Ammon's horn (tissue), 1 donor: Measurements from ENCODE around the gene GRM8.

Experiments used
- DNase-seq: peaks from one replicate; pipeline ENCODE4 v3.0.0-alpha.2; 2016; ENCODE audit warnings: low spot score

Gene GRM8

GRCh38 chr7:127252778-127253280 is at the start of gene GRM8:
TSS of gene GRM8 (minus strand) at chr7:127252941.
- DNase-seq, result peak; percentile 41

GRCh38 chr7:127290801-127291361 is 38.1 kb upstream of the GRM8 start:
- no peak for DNase-seq

- DNase-seq, result no peak
Observed at GRCh38 chr7:127290116-127290655, 37.4 kb upstream of the GRM8 start.

GRCh38 chr7:127287133-127287532 is 34.4 kb upstream of the GRM8 start:
- no peak for DNase-seq

- DNase-seq, result no peak
Observed at GRCh38 chr7:127270093-127270492, 17.4 kb upstream of the GRM8 start.

GRCh38 chr7:127266047-127266446 is 13.3 kb upstream of the GRM8 start:
- DNase-seq, result no peak

- DNase-seq, result no peak
Observed at GRCh38 chr7:127264219-127264618, 11.5 kb upstream of the GRM8 start.

- no peak for DNase-seq
Observed at GRCh38 chr7:127258111-127258510, 5.4 kb upstream of the GRM8 start.

GRCh38 chr7:127257086-127257485 is 4.3 kb upstream of the GRM8 start:
- no peak for DNase-seq

GRCh38 chr7:127256041-127256725 is 3.4 kb upstream of the GRM8 start:
- no peak for DNase-seq

- DNase-seq, result no peak
Observed at GRCh38 chr7:127254163-127254684, 1.5 kb upstream of the GRM8 start.

- peak; percentile 77 for DNase-seq
Observed at GRCh38 chr7:127253281-127254162, 781 bp upstream of the GRM8 start.

- DNase-seq, result no peak
Observed at GRCh38 chr7:127252377-127252713, 396 bp downstream of the GRM8 start.

GRCh38 chr7:127251465-127252376 is 1.0 kb downstream of the GRM8 start:
- DNase-seq, result no peak

GRCh38 chr7:127251036-127251464 is 1.7 kb downstream of the GRM8 start:
- peak; percentile 22 for DNase-seq

- DNase-seq, result no peak
Observed at GRCh38 chr7:127250312-127251035, 2.3 kb downstream of the GRM8 start.

GRCh38 chr7:127245607-127246006 is 7.1 kb downstream of the GRM8 start:
- DNase-seq, result no peak

- DNase-seq, result no peak
Observed at GRCh38 chr7:127245002-127245401, 7.7 kb downstream of the GRM8 start.

- no peak for DNase-seq
Observed at GRCh38 chr7:127239814-127240213, 12.9 kb downstream of the GRM8 start.

GRCh38 chr7:127233630-127234029 is 19.1 kb downstream of the GRM8 start:
- DNase-seq, result no peak

GRCh38 chr7:127231415-127231814 is 21.3 kb downstream of the GRM8 start:
- DNase-seq, result no peak
